ENCODE results near the gene DBN1.

DBN1 gene

GRCh38 chr5:177473443-177474001, at the start of gene DBN1:
TSS of gene DBN1 (minus strand) at chr5:177473634. CDS start at chr5:177473521, 113 bp downstream.
- peak; percentile 51 for DNase-seq (ENCODE audit: low read depth, low spot score)
- in situ Hi-C loops (cut with HindIII; ENCODE audit: low sequenced_read_pairs) = no loop called here
- TF ChIP-seq CTCF (IDR thresholded peaks at IDR 0.05; ENCODE audit: low read depth, low read length) = no peak
- peak within 1 kb of the TSS; percentile 87 for H3K4me3 ChIP-seq (ENCODE audit: low read depth, low read length)

DNA sequence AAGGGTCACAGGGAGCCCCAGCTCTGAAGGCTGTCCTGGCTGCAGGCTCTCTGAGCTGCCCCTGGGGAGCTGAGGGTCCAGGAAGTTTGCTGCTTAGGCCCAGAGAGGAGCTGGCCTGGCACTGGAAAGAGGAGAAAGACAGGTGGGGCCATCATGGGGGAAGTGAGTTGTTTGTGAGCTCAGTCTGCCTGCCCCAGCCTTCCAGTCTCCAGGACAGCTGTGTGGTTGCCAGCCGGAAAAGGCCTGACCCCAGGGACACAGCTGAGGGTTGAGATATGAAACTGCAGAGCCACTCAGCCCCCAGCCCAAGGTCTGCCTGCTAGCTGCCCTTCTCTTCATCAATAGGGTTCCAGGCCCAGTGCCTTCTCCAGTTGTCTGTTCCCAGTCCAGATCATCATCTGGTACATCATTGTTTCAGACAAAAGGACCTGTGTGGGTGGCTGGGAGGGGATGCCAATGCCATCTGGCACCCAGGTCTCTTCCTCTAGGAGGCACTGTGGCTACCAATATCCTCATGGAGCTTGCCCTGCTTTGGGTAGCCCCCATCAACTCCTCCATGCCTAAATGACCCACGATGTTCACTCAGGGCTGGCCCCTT, 47.6 kb upstream of the DBN1 start:
- H3K4me3 ChIP-seq (ENCODE audit: low read depth, low read length) = no peak overlapping the region
- DNase-seq (ENCODE audit: low read depth, low spot score) = no peak
- in situ Hi-C loops (cut with HindIII; ENCODE audit: low sequenced_read_pairs) = no loop called here
- peak; percentile 8 for TF ChIP-seq CTCF (IDR thresholded peaks at IDR 0.05; ENCODE audit: low read depth, low read length)

DNA sequence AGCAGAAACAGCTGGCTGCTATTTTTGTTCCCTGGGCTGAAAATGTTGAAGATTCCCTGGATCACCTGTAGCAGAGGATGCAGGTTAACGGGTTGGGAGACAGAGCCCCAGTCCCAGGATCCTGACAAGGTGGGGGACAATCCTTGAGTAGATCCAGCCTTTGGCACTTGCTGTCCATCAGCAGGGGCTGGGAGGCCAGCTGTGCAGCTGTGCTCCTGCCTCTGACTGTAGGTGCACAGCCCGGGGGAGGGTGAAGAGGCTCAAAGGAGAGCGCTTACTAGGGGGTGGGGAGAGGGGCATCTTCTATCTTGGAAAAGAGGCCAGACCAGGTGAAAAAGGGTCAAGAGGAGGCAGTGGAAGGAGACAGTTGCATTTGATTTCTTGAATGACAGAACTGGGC, 46.8 kb upstream of the DBN1 start:
- H3K4me3 ChIP-seq (ENCODE audit: low read depth, low read length) = no peak overlapping the region
- in situ Hi-C loops (cut with HindIII; ENCODE audit: low sequenced_read_pairs) = no loop called here
- no peak for DNase-seq (ENCODE audit: low read depth, low spot score)
- TF ChIP-seq CTCF (IDR thresholded peaks at IDR 0.05; ENCODE audit: low read depth, low read length) = no peak

DNA sequence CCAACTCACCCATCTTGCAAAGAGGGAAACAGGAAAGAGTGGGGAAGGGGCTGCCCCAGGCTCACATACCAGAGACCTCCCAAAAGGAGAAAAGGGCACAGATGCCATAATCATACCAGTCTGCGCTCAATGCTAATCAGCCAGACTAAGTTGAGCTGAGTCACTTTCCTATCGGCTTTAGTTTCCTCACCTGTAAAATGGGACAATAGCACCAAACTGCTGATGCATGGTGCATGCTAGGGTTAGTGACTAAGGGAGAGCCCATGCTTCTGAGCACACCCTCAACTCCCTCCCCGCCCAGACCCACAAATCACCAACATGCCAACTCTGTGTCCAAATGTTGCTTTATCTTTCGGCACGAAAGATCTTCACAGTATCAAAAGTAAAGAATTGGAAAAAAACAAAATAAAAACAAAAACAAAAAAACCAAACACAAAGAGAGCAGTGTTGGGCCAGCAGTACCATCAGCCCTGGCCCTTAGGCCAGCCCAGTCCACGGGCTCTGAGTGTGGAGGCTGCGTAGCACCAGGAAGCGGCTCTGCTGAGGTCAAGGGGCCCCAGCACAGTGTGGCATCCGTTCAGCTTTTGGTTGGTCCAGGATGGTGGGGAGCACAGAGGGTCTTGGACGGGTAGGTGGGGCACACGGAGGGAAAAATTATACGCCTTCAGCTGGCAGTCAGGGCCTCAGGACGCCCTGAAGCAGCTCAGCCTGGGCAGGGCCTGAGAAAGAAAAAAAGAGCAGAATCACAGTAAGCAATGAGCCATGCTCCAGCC, 46.2 kb upstream of the DBN1 start:
- no peak for DNase-seq (ENCODE audit: low read depth, low spot score)
- H3K4me3 ChIP-seq (ENCODE audit: low read depth, low read length) = no peak overlapping the region
- no peak for TF ChIP-seq CTCF (IDR thresholded peaks at IDR 0.05; ENCODE audit: low read depth, low read length)
- in situ Hi-C loops (cut with HindIII; ENCODE audit: low sequenced_read_pairs) = no loop called here

GRCh38 chr5:177516601-177517568, 43.5 kb upstream of the DBN1 start, which contains the start of gene DDX41:
TSS of gene DDX41 (minus strand) at chr5:177516961. CDS start at chr5:177516945, 16 bp downstream.
- in situ Hi-C loops (cut with HindIII; ENCODE audit: low sequenced_read_pairs) = no loop called here
- TF ChIP-seq CTCF (IDR thresholded peaks at IDR 0.05; ENCODE audit: low read depth, low read length) = no peak
- DNase-seq (ENCODE audit: low read depth, low spot score) = peak; percentile 99
- peak within 1 kb of the TSS; percentile 88 for H3K4me3 ChIP-seq (ENCODE audit: low read depth, low read length)

DNA sequence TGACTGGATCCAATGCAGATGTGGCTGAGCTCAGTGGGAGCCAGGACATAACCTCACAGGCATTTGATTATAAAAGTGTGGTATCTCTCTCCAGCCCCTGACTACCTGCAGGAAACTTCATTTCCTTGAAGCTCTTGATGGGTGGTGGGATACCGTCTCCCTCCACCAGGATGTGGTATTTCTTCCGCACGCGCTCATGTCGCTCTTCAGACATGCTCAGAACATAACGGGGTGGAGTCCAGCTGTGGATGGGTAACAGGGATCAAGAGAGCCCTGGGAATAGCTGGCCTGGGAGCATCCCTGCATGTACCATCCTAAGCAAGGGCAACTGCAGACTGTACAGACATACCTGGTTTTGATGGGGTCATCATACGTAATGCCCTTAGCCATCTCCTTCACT, 42.1 kb upstream of the DBN1 start:
- DNase-seq (ENCODE audit: low read depth, low spot score) = no peak
- no peak for TF ChIP-seq CTCF (IDR thresholded peaks at IDR 0.05; ENCODE audit: low read depth, low read length)
- H3K4me3 ChIP-seq (ENCODE audit: low read depth, low read length) = peak overlapping the region; percentile 88
- in situ Hi-C loops (cut with HindIII; ENCODE audit: low sequenced_read_pairs) = no loop called here

All from astrocyte of the spinal cord (primary cell).